ENCODE data around the gene C3orf22.
A peak's percentile ranks its signal among the peaks of the same experiment; 100 is the strongest.

Gene C3orf22

GRCh38 chr3:126528800-126529541 is 29.8 kb downstream of the C3orf22 start:
- FAIRE-seq, result no peak
- DNase-seq (ENCODE audit: insufficient read length, low spot score), result no peak

- FAIRE-seq (no peak), DNase-seq (ENCODE audit: insufficient read length, low spot score) (no peak)
These were observed 30.3 kb downstream of the C3orf22 start for GRCh38 chr3:126528419-126528799.

DNA sequence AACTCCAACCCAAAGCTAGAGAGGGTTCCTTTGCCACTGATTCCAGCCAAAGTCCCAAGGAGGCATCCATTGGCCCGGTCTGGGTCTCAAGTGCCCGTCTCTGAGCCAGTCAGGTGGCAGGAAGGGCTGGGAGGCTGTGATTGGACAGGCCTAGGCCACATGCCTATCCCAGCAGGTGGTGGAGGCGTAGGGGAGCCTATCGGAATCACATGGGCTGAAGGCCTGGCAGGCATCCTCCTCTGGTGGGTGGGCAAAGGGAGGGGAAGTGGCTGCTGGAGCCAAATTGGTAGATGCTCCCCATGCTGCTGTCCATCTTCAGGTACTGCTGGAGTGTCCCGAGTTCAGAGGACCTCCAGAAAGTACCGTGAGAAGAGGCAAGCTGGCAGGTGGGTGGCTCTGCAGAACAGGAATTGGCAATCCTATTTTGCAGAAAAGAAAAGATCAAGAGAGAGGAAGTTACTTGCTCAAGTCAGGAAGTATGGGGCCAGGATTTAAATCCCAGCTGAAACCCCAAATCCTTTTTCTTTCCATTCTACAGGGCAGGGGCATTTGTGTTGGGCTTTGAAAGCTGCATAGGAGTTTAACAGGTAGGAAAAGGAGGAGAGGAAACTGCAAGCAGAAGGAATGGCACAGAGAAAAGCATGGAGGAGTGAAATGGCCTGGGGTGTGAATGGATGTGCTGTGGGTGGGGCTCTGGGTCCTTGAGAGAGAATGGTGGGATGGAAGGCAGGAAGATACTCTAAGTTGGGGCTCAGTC is 31.1 kb downstream of the C3orf22 start:
- no peak for FAIRE-seq
- DNase-seq (ENCODE audit: insufficient read length, low spot score), result no peak

DNA sequence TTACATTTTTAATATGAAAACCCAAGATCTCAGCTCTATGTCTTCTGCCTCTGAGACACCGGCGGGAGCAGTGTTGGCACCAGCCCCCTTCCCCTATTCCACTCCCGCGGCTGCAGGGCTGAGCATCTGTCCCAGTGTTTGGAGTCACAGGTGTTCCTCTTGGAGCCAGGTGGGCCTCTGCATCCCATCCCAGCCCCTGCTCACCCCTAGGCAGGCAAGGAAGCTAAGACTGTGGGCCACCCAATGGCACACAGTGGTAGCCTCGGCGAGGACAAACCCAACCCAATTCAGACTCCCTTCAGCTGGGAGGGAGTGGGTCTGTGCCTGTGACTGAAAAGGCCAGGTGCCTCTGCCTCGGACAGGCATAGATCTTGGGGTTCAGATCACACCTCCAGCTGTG is 31.7 kb downstream of the C3orf22 start:
- FAIRE-seq (no peak), DNase-seq (ENCODE audit: insufficient read length, low spot score) (no peak)

- DNase-seq (ENCODE audit: insufficient read length, low spot score) (no peak), FAIRE-seq (no peak)
These were observed 32.1 kb downstream of the C3orf22 start for GRCh38 chr3:126526668-126527005.

DNA sequence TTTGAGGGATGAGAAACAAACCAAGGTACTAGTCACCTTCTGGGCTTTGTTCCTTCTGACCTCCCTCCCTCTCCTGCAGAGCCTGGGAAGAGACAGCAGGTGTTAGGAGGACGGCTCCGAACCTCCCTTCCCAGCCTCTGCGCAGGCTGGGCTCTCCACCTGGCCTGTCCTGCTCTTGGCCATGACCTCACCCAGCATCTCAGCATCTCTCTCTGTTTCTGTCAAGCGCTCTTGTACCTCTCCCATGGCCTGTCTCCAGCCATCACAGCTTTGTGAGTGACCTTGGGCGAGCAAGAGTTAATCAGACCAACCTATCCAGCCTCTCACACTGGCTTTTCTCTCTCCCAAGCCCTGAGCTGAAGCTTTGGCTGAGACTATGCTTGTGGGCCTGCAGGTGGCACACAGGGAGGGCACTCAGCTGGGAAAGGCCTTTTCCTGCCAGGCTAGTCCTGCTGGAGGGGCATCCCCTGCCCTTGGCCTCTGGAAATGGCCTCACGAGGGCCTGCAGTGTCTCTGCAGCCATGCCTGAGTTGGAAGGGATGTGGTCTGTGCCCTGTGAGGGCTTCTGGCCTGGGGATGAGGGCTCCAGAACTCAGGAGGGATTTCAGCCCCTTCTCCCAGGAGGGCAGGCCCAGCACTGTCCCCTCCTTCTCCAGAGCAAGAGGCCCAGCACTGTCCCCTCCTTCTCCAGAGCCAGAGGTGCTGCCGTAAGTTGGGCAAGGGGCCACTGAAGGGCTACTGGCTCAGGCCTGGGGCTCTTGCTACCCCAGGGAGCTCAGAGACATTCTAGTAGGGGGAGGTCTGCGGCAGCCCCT is 32.7 kb downstream of the C3orf22 start:
- DNase-seq (ENCODE audit: insufficient read length, low spot score) (no peak), FAIRE-seq (no peak)

DNA sequence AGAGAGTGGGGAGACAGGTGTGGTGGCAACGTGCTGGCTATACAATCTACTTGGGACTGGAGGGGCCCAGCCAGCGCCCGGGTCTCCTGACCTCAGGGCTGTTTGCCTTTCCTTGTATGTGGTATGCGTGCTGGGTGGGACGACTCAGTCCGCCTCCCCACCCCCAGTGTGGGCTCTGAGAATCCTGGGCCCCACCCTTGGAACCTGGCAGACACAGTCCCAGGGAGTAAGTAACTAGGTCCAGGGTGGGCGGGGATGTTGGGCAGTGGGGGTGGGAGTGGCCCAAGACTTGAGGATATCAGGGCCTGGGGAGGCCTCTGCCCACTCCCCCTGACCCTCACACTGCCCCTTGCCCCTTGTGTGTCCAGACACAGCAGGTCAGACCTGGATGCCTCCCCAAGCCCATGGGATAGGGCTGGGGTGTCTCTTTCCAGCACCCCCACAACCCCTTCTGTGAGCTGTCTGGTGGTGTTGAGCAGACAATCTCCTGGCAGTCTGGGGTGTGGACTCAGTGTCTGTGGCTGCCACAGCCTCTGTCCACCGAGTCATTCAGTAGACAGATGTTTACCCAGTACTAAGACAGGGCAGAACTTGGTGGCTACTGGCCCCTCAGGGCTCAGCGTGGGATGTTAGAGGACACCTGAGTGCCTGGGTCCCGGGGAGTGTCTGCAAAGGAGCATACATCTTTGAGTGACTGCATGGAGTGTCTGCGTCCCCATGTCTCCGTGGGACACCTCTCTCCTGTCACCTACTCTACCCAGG is 33.5 kb downstream of the C3orf22 start:
- DNase-seq (ENCODE audit: insufficient read length, low spot score) (no peak), FAIRE-seq (no peak)

GRCh38 chr3:126524429-126524988 is 34.2 kb downstream of the C3orf22 start:
- no peak for DNase-seq (ENCODE audit: insufficient read length, low spot score)
- no peak for FAIRE-seq

GRCh38 chr3:126523745-126524428 is 34.8 kb downstream of the C3orf22 start, which contains the start of gene CHST13:
Gene CHST13 (plus strand): TSS chr3:126524155. CDS start chr3:126524333, 178 bp downstream.
- FAIRE-seq (no peak), DNase-seq (ENCODE audit: insufficient read length, low spot score) (no peak)

- DNase-seq (ENCODE audit: insufficient read length, low spot score) (peak; percentile 85), FAIRE-seq (peak; percentile 87)
These were observed 36.4 kb downstream of the C3orf22 start for GRCh38 chr3:126522363-126522788.

GRCh38 chr3:126521122-126521891 is 37.4 kb downstream of the C3orf22 start:
- no peak for DNase-seq (ENCODE audit: insufficient read length, low spot score)
- FAIRE-seq, result no peak

DNA sequence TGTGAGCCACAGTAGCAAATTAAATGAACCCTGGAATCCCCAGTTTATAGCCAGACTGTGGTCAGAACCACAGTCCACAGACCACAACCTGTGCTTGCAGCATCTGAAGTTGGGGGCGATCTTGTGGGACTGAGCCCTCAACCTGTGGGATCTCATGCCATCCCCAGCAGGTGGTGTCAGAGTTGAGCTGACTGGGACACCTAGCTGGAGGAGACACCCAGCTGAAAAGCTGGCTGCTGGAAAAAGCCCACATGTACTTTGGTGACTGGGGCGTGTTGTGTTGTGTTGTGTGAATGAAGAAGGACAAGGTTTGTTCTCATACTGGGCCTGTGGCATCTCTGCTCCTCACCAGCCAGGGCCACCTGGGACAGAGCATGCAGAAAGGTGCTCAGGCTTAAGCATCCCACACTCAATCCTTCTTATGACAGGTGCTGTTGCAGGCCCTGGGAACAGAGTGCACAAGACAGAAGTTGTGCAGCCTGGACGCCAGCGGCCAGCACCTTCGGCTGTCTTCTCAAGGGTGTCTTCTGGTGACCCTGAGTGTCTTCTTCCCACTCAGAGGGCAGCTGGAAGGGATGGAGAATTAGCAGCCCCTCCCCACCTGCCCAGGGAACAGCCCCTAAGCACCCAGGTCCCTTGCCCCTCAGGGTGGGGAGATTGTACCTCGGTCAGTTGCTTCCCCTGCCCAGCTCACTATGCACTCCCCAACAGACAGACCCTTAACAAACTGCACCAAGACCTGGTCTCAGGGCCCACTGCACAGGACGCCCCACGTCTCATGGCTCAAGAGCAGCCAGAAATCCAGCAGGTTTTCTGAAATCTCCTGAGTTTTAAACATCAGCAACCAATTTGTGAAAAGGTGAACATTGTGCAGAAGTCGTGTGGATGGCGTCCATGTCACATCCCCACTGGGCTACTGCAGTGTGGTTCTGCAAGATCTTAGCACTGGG is 39.0 kb downstream of the C3orf22 start:
- FAIRE-seq (no peak), DNase-seq (ENCODE audit: insufficient read length, low spot score) (no peak)

GRCh38 chr3:126518779-126519177 is 40.0 kb downstream of the C3orf22 start:
- no peak for DNase-seq (ENCODE audit: insufficient read length, low spot score)
- no peak for FAIRE-seq

DNA sequence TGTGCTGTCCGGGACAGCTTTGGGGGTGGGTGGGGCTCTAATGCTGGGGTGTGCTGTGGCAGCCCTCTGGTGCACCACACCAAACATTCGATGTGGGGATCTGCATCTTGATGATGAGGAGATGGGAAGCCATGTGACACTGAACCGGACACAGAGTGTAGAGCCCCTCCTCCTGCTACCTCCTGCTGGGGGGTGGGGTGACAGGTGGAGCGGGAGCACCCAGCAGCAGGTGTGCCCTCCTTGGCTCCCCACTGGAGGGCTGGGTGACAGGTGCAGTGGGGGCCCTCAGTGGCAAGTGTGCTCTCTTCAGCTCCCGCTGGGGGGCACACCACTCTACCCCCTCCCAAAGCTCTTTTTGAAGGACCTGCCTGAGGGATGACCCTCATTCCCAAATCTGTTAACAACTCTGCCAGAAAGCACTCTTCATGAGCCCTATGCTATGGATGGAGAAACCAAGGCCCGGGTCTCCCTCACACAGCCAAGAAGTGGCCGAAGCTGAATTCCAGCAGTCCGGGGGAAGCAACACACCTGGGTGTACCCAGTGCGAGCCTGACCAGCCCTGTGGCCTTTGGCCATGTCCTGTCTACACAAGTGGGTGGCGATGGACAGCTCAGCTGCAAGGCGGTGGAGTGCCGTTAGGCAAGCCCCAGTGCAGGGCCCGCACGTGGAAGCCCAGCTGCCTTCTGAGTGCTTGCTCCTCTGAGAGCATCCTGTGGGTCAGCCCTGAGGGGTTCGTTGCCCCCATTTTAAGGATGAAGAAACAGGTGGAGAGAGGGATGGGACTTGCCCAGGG is 40.5 kb downstream of the C3orf22 start:
- no peak for FAIRE-seq
- DNase-seq (ENCODE audit: insufficient read length, low spot score), result no peak

GRCh38 chr3:126517291-126517951 is 41.3 kb downstream of the C3orf22 start, which contains the start of gene UROC1:
Gene UROC1 (minus strand): TSS chr3:126517773. CDS start chr3:126517719, 54 bp downstream.
- no peak for DNase-seq (ENCODE audit: insufficient read length, low spot score)
- no peak for FAIRE-seq

GRCh38 chr3:126516936-126517290 is 41.8 kb downstream of the C3orf22 start:
- FAIRE-seq (no peak), DNase-seq (ENCODE audit: insufficient read length, low spot score) (no peak)
